Brain microvascular endothelial cell (primary cell): ENCODE measurements around the gene C5orf63.

ENCODE experiments used
- DNase-seq: peaks from one replicate; pipeline ENCODE4 v3.0.0-alpha.2; 2020
- H3K27ac ChIP-seq: fragments of 250-450 bp; sonication (Bioruptor Pico); 2 replicates; pipeline ENCODE4 v1.5.1; 2020; ENCODE audit warnings: mild to moderate bottlenecking, moderate library complexity
- H3K27me3 ChIP-seq: fragments of 250-450 bp; sonication (Bioruptor Pico); replicated peaks from 2 replicates; pipeline ENCODE4 v1.5.1; 2020; ENCODE audit warnings: mild to moderate bottlenecking
- H3K36me3 ChIP-seq: fragments of 250-450 bp; sonication (Bioruptor Pico); replicated peaks from 2 replicates; pipeline ENCODE4 v1.5.1; 2020; ENCODE audit warnings: mild to moderate bottlenecking
- H3K4me3 ChIP-seq: 2 replicates; pipeline ENCODE4 v1.5.1; 2011; ENCODE audit warnings: low read depth, mild to moderate bottlenecking, control low read depth, low read length, moderate library complexity
- in situ Hi-C: cut with HindIII; loops from 2 replicates; pipeline ENCODE4 v1.10.0; 2017; ENCODE audit warnings: low sequenced_read_pairs, low pct_ligation_motif_present
- TF ChIP-seq, protein P1 (sequence below): IDR thresholded peaks from 2 replicates; pipeline ENCODE4 v1.5.1; 2011; ENCODE audit warnings: low read depth, mild to moderate bottlenecking, moderate library complexity, low read length, control low read depth, inconsistent platforms; ENCODE audit errors: missing control alignments

The C5orf63 gene

GRCh38 chr5:127089191-127089590 lies 15.9 kb upstream of the C5orf63 start:
- DNase-seq = no peak
- in situ Hi-C loops = no loop called here
- Histone ChIP-seq H3K27ac (no peak overlapping the region), H3K4me3 (no peak overlapping the region), H3K36me3 (no peaks in the 10 kb centered on the region), H3K27me3 (no peaks in the 10 kb centered on the region)
- TF ChIP-seq, protein P1, sequence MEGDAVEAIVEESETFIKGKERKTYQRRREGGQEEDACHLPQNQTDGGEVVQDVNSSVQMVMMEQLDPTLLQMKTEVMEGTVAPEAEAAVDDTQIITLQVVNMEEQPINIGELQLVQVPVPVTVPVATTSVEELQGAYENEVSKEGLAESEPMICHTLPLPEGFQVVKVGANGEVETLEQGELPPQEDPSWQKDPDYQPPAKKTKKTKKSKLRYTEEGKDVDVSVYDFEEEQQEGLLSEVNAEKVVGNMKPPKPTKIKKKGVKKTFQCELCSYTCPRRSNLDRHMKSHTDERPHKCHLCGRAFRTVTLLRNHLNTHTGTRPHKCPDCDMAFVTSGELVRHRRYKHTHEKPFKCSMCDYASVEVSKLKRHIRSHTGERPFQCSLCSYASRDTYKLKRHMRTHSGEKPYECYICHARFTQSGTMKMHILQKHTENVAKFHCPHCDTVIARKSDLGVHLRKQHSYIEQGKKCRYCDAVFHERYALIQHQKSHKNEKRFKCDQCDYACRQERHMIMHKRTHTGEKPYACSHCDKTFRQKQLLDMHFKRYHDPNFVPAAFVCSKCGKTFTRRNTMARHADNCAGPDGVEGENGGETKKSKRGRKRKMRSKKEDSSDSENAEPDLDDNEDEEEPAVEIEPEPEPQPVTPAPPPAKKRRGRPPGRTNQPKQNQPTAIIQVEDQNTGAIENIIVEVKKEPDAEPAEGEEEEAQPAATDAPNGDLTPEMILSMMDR = no peak

DNA sequence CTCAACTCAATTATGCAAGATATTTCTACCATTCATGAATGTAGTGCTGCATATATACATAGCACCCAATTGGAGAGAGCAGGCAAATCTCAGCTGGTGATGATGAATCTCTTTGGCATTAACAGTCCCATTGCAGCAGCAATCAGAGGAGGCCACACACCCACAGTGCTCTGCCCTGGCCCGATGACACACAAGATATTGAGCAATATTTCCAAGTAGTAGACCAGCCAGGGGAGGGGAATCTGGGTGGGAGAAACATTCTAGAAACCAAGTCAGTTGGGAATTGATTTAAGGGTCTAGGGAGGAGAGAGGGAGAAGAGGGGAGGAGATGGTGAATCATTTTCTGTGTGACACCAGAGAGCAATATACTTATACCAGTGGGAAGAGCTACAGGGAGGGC lies 14.9 kb upstream of the C5orf63 start:
- peak overlapping the region; percentile 42 for H3K27ac ChIP-seq
- in situ Hi-C loops = no loop called here
- TF ChIP-seq, protein P1 = no peak
- DNase-seq = peak; percentile 99
- no peak overlapping the region for H3K4me3 ChIP-seq
- no peaks in the 10 kb centered on the region for H3K27me3 ChIP-seq
- no peaks in the 10 kb centered on the region for H3K36me3 ChIP-seq

DNA sequence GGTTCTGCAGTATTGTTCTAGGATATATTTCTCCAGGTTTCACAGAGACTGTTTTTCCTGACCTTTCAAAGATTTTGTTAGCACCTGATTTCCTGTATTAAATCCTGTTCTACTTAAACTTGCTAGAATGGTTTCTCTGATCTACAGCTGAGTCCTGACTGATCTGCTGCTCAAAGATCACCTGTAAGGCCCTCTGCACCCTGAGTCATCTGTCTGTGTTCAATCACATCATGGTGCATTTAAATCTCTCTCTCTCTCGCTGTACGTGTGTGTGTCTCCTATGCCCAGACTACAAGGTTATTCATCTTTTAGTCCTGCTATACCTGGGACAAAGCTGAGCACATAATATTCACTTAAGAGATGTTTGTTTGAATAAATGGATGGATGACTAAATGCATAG lies 13.3 kb upstream of the C5orf63 start:
- in situ Hi-C loops = no loop called here
- Histone ChIP-seq H3K27ac (no peak overlapping the region), H3K36me3 (no peaks in the 10 kb centered on the region), H3K4me3 (no peak overlapping the region), H3K27me3 (no peaks in the 10 kb centered on the region)
- DNase-seq = no peak
- TF ChIP-seq, protein P1 = no peak

GRCh38 chr5:127085796-127086195 lies 12.5 kb upstream of the C5orf63 start:
- H3K4me3 ChIP-seq = no peak overlapping the region
- H3K36me3 ChIP-seq = no peaks in the 10 kb centered on the region
- DNase-seq = no peak
- no peaks in the 10 kb centered on the region for H3K27me3 ChIP-seq
- H3K27ac ChIP-seq = no peak overlapping the region
- in situ Hi-C loops = no loop called here
- TF ChIP-seq, protein P1 = no peak

DNA sequence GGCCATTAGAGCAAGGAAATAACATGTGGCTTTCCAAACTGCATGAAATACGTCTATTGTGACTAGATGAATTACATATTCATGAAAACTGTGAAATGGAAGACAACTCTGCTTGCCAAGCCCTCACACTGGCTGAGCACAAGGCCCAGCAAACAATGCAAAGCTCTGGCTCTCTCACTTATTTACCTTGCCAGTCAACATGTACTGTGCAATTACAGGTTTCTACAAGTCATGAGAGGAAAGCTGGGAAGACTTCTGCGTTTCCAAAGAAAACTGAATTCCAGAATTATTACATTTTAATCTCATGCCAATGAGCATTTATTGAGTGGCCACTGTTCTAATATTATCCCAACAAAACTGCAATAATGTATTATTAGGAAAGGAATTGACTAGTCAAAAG lies 12.1 kb upstream of the C5orf63 start:
- Histone ChIP-seq H3K27ac (no peak overlapping the region), H3K4me3 (no peak overlapping the region), H3K27me3 (no peaks in the 10 kb centered on the region), H3K36me3 (no peaks in the 10 kb centered on the region)
- no peak for DNase-seq
- in situ Hi-C loops = no loop called here
- TF ChIP-seq, protein P1 = no peak

GRCh38 chr5:127084656-127085055 lies 11.4 kb upstream of the C5orf63 start:
- DNase-seq = no peak
- TF ChIP-seq, protein P1 = no peak
- no peak overlapping the region for H3K27ac ChIP-seq
- no peaks in the 10 kb centered on the region for H3K36me3 ChIP-seq
- H3K4me3 ChIP-seq = no peak overlapping the region
- H3K27me3 ChIP-seq = no peaks in the 10 kb centered on the region
- in situ Hi-C loops = no loop called here
